GM21723 (cell line): ENCODE measurements around the gene F9.
A peak's percentile ranks its signal among the peaks of the same experiment; 100 is the strongest.
"Not testable (repeated sequence)": the region's sequence is repeated elsewhere in the genome, so short reads cannot be mapped to it uniquely, and the experiment has no call there.

Experiments
- ATAC-seq: cut with Tn5 transposase; IDR thresholded peaks from one replicate; pipeline ENCODE4 v1.9.1; 2021; ENCODE audit warnings: mild to moderate bottlenecking, moderate library complexity; ENCODE audit not compliant: unreplicated experiment

F9 gene

GRCh38 chrX:139530550-139530949, at the start of gene F9:
F9 (plus strand) TSS chrX:139530739; CDS start chrX:139530765, 26 bp downstream.
- no peak for ATAC-seq

DNA sequence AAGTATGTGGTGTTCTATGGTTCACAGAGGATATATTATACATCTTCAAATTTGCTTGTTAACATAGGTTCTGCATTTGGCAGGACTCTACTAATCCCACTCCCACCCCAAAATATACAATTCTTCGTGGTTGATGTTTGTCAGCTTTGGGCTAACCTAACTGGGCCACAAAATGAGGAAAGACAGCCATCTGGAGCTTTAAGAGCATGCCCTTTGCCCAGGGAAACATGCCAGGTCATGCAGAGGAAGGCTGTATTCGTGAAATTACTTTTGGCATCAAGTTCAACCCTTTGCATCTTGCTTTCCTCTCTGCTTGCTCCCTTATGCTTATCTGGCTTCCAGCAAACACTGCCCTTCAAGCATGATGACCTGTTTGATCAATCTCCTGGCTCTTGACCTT, 46.8 kb upstream of the F9 start:
- no peak for ATAC-seq

DNA sequence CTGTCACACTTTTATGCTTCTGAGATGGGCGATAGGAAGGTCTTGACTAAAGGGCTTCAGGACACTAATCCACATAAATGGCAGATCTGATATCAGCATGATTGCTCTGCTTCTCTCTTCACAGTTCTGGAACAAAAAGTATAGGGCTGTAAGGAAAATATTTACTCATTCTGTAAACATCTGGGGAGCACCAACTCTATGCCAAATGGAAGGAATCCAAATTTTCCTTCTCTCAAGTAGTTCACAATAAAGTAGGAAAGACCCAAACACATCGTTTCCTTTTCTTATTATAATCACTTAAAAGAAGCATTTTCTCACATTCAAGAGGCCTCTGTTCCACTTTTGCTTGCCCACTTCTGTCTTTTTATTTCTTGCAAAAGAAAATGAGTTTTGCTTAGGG, 45.9 kb upstream of the F9 start:
- no peak for ATAC-seq

DNA sequence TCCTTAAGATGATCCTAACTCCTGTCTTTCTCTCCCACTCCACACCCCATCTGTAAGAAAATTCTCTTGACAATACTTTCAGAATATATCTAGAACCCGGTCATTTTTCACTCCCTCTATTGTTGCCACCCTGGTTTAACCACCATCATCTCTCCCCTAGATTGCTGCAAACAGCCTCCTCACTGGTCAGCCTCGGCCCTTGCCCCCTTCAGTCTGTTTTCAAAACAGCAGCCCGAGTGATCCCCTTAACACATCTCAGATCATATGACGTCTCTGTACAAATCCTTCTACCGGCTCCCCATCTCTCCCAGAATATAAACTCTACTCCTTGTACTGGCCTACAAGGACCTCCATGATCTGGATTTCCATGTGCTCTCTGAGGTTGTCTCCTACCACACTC, 35.2 kb upstream of the F9 start:
- ATAC-seq: no peak

DNA sequence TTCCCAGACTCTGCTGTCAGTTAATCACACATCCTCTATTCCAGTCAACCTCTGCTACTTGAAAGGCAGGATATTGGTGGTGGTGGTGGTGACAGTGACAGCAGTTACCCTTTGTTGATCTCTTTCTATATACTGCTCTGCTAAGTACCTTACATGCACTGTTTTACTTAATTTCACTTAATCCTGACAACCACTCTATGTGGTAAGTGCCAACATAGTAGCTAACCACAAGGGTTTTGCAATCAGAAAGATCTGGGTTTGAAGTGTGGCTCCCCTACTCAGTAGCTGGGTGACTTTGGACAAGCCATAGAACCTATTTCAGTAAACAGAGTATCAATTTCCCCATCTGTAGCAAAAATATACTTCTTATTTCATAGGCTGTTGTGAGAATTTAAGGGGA, 24.2 kb upstream of the F9 start:
- no peak for ATAC-seq

GRCh38 chrX:139508099-139508498, 22.4 kb upstream of the F9 start:
- no peak for ATAC-seq

- ATAC-seq: no peak
These were observed 12.1 kb upstream of the F9 start for GRCh38 chrX:139518475-139518874.

DNA sequence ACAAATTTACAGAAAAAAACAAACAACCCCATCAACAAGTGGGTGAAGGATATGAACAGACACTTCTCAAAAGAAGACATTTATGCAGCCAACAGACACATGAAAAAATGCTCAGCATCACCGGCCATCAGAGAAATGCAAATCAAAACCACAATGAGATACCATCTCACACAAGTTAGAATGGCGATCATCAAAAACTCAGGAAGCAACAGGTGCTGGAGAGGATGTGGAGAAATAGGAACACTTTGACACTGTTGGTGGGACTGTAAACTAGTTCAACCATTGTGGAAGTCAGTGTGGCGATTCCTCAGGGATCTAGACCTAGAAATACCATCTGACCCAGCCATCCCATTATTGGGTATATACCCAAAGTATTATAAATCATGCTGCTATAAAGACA, 1.7 kb upstream of the F9 start:
- ATAC-seq: not testable (repeated sequence)

GRCh38 chrX:139532834-139533233, 2.3 kb downstream of the F9 start:
- no peak for ATAC-seq

DNA sequence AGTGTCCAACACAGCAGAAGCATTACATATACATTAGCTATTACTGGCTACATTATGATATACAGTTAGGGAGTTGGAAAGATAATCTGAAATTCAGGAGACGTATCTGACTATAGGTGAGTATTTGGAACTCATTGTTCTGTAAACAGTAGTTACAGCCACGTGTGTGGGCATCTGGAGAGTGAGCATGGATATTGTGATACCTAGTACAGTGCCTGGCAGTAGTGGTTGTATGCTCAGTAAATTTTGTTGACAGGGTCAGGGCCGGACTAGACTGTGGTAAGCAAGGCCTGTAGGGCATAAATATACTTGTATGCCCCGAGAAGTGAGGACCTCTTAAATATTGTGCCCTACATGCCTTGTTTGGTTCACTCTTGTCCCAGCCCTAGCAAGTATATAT, 2.9 kb downstream of the F9 start:
- no peak for ATAC-seq

GRCh38 chrX:139538907-139539790, 8.6 kb downstream of the F9 start:
- ATAC-seq: no peak

DNA sequence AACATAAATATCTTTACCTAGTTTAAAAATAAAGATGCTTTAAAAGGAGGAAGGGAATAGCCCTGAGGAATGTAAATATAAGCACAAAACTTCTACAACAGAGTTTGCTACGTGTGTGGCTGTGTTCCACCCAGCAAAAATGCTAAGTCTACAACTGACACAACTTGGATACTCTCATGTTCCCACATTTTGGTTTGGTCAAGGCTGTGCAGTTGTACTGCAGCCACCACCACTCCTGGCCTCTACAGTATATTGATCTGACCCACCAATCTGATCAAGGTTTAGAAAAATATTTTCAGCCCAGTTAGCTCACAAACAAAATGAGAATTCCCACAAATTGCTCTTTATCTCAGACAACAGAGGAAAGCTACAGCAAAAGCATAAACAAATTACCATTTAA, 12.1 kb downstream of the F9 start:
- no peak for ATAC-seq

GRCh38 chrX:139543920-139544319, 13.4 kb downstream of the F9 start:
- no peak for ATAC-seq

DNA sequence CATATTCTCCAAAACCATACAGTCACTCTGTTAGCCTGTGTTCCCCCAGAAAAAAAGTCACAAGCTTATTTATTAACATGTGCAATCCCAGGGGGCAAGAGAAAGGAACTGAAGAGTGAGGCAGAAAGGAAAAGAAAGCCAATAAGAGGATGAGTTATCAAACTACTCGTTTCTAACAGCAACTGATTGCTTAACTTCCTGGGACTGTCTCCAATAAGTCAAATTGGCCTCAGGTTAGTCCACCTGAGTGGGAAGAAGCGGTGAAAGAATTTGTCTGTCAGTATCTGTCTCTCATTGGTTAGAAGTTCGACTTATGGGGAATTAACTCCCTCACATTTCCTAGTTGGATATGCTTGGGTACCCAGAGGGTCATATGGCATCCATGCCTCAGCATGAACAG, 14.1 kb downstream of the F9 start:
- ATAC-seq: no peak

DNA sequence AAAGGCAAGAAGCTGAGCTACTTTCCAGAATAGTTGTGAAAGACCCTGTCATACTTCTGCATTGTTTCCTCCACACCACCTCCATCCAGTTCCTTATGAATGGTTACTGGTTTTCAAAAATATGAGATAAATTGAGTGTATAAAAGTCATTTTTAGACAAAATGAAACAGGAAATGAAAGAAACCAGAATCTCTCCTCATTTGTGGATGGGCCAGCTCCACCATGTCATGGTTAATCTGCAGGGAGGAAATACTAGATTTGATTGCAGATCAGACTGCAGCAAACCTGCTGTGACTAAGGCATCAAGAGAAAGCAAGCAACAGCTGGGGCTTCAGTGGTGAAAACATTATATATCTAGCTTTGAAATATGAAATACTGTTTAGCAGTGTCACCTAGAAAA, 23.8 kb downstream of the F9 start:
- peak; percentile 26 for ATAC-seq

DNA sequence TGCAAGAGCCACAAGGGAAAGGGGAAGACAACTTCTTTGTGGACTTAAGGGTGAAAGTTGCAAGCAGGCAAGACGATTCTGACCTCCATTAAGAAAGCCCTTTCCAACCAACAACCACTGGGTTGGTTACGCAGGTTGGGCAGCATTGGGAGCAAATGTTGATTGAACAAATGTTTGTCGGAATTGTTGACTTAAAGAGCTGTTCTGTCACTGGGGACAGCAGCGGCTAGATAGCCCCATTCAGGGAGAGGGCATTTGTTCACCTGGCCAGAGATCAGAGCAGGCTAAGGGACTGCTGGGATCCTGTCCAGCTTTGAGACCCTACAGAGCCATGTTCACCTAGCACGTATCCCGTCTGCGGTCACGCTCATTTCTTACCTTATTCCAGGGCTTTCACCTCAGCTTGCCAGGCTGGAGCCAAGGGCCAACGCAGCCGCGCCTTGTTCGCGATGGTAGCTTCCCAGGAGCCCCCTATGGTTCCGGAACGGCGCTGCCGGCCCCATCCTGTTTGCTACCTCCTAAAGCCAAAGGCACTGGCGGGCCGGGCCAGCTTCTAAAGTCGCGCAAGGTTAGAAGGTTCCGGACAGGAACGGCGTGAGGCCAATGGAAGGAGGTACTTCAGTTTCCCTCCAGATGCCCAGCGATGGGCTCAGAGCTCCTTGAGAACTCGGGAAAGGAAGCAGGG, 24.6 kb downstream of the F9 start:
- ATAC-seq: no peak

DNA sequence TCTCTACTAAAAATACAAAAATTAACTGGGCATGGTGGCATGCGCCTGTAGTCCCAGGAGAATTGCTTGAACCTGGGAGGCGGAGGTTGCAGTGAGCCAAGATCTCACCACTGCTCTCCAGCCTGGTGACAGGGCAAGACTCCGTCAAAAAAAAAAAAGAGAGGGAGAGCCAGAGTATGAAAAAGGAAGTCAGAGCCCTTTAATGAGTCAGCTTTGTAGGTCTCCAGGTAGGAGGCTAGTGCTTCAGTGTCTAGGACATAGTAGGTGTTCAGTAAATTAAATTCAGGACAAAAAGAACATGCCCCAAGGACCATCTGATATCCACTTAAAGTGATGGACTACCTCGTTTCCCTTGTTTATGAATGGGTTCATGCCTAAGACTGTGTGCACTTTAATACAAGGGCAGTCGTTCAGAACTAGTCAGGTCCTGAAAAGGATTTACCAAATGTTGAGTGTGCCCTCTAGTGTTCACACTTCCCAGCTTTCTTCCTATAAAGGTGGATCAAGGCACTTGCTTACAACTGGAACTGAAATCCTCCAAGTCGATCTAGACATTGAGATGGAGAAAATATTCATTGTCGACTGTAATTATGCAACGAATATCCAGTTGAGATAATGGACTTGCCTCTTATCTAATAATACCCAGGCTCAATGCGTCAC, 29.0 kb downstream of the F9 start:
- peak; percentile 87 for ATAC-seq

DNA sequence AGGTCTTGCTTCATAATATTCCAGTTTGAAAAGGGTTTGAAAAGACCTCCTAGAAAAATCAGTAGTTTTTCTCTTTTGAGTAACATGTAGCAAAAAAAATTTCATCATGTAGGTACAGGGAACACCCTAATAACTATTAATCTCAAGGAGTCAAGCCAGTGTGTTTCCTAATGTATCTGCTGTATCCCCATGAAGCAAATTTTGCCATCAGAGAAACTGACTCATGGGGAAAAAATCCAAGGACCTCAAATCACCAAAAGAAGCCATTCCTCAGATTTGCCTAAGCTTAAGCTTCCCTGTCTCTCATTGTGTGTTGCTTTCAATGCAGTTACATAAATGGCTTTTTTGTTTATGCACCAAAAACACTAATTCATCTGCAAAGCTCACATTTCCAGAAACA, 29.7 kb downstream of the F9 start:
- no peak for ATAC-seq

- ATAC-seq: no peak
These were observed 32.7 kb downstream of the F9 start for GRCh38 chrX:139563251-139563650.

GRCh38 chrX:139566981-139567380, 36.4 kb downstream of the F9 start:
- no peak for ATAC-seq

DNA sequence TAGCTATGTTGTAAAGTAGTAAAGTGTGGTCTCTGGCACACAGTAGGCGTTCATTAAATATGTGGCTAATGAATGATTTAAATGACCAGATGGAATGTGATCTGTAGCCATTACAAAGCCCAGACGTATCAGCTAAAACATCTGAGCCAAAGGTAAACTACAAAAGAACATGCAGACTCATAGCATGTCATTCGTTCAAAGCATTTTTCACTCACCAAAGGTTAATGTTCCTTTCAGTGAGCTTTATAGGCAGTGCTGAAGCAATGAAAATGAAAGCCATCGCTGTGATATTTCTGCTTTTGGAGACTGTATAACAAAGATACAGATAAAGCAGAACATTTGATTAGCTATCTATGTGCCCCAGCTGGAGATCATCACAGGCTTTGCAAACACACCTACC, 50.5 kb downstream of the F9 start:
- no peak for ATAC-seq

GRCh38 chrX:139585613-139586012, 55.1 kb downstream of the F9 start:
- no peak for ATAC-seq
